HCT116 (cell line): ENCODE data around the gene RXRA. TPM values are rescaled to one million over a fixed set of nuclear protein-coding genes. Genes with fewer than 3 reads are reported as not detected.

Experiments used
- ATAC-seq: fragments of 200-7000 bp; cut with Tn5 transposase; 2 replicates; pipeline ENCODE4 v1.9.1; 2020; ENCODE audit warnings: mild to moderate bottlenecking, moderate library complexity
- BruUV-seq: library from RNA; stranded (reverse); fragments of 400-500 nt; replicated peaks from 2 replicates; lab custom pipeline; 2021; lab: Mats Ljungman, UMichigan
- CTCF ChIA-PET: fragments of 300-600 bp; sonication (Branson Sonifier 250); formaldehyde crosslinking; loops from one replicate; lab custom pipeline; 2021; ENCODE audit warnings: antibody characterized with exemption; lab: Charles Lee
- POLR2A ChIA-PET: fragments of 300-600, 350-600 bp; sonication (Branson Sonifier 250); formaldehyde crosslinking; loops from one replicate; lab custom pipeline; 2021; ENCODE audit warnings: antibody characterized with exemption; lab: Charles Lee
- RAD21 ChIA-PET, 2 experiments: fragments of 300-600 bp; sonication (Branson Sonifier 250); formaldehyde crosslinking; loops; one replicate each; lab custom pipeline; 2023; ENCODE audit warnings: low total read pairs in 2 of 2; ENCODE audit not compliant: uncharacterized antibody in 2 of 2, unreplicated experiment in 2 of 2, low non-redundant PET in 1 of 2; lab: Charles Lee
- DNase-seq: peaks from one replicate; pipeline ENCODE4 v3.0.0-alpha.2; 2010; ENCODE audit warnings: low read depth, low spot score
- H2AFZ ChIP-seq: fragments of 200-600 bp; shearing (Covaris generic), sonication (generic); 2 replicates; pipeline ENCODE4 v1.6.1; 2017; ENCODE audit warnings: low read depth, mixed run types, mixed read lengths, antibody characterized with exemption, low read length; ENCODE audit not compliant: poor library complexity, severe bottlenecking
- H3K27ac ChIP-seq: 2 replicates; pipeline ENCODE4 v1.5.1; 2012; ENCODE audit warnings: low read depth, low read length
- H3K27me3 ChIP-seq: fragments of 200-600 bp; sonication (generic); 2 replicates; pipeline ENCODE4 v1.6.1; 2016; ENCODE audit warnings: mixed run types, low read length, mixed read lengths; ENCODE audit not compliant: insufficient read depth
- H3K36me3 ChIP-seq, 2 experiments: fragments of 200-500 bp in 1 of 2; fragments of 200-600 bp in 1 of 2; sonication (Bioruptor generic) in 1 of 2; sonication (generic) in 1 of 2; 2 replicates each; pipeline versions ENCODE4 v1.5.1 to v1.6.1; 2014 to 2016; ENCODE audit warnings: low read length in 2 of 2, inconsistent platforms in 1 of 2, mixed read lengths in 1 of 2, mixed run types in 1 of 2; ENCODE audit not compliant: insufficient read depth in 2 of 2, control insufficient read depth in 1 of 2
- H3K4me1 ChIP-seq, 2 experiments: fragments of 200-600 bp in 1 of 2; sonication (generic) in 1 of 2; 2 replicates each; pipeline versions ENCODE4 v1.5.1 to v1.6.1; 2012 to 2017; ENCODE audit warnings: low read length in 2 of 2, inconsistent platforms in 1 of 2, mild to moderate bottlenecking in 1 of 2, mixed read lengths in 1 of 2, mixed run types in 1 of 2, moderate library complexity in 1 of 2; ENCODE audit not compliant: insufficient read depth in 2 of 2, control insufficient read depth in 1 of 2
- H3K4me2 ChIP-seq: fragments of 200-600 bp; sonication (generic); 2 replicates; pipeline ENCODE4 v1.6.1; 2017; ENCODE audit warnings: mixed run types, low read length, mixed read lengths
- H3K4me3 ChIP-seq, 2 experiments: fragments of 200-600 bp in 1 of 2; sonication (generic) in 1 of 2; replicated peaks in 1 of 2; 2 replicates each; pipeline ENCODE4 v1.5.1; 2011 to 2016; ENCODE audit warnings: low read length in 2 of 2, control low read depth in 1 of 2, low read depth in 1 of 2, mild to moderate bottlenecking in 1 of 2, mixed read lengths in 1 of 2, mixed run types in 1 of 2
- H3K79me2 ChIP-seq: fragments of 200-600 bp; sonication (generic); 2 replicates; pipeline ENCODE4 v1.6.1; 2017; ENCODE audit warnings: mild to moderate bottlenecking, mixed run types, low read length, moderate library complexity, mixed read lengths; ENCODE audit not compliant: insufficient read depth
- H3K9ac ChIP-seq: fragments of 200-600 bp; sonication (generic); 2 replicates; pipeline ENCODE4 v1.6.1; 2016; ENCODE audit warnings: low read length, mixed read lengths
- H3K9me2 ChIP-seq: fragments of 200-600 bp; sonication (generic), shearing (Covaris generic); 2 replicates; pipeline ENCODE4 v1.6.1; 2017; ENCODE audit warnings: mixed run types, mild to moderate bottlenecking, moderate library complexity; ENCODE audit not compliant: insufficient read depth
- H3K9me3 ChIP-seq, 2 experiments: fragments of 200-500 bp in 1 of 2; fragments of 200-600 bp in 1 of 2; sonication (Bioruptor generic) in 1 of 2; sonication (generic) in 1 of 2; 2 replicates each; pipeline ENCODE4 v1.6.1; 2014 to 2017; ENCODE audit warnings: low read length in 2 of 2, mixed read lengths in 2 of 2, inconsistent platforms in 1 of 2, low read depth in 1 of 2, mild to moderate bottlenecking in 1 of 2, mixed run types in 1 of 2, moderate library complexity in 1 of 2; ENCODE audit not compliant: control insufficient read depth in 1 of 2, insufficient read depth in 1 of 2
- H4K20me1 ChIP-seq: fragments of 200-600 bp; sonication (generic), shearing (Covaris generic); 2 replicates; pipeline ENCODE4 v1.6.1; 2017; ENCODE audit warnings: mixed run types, mild to moderate bottlenecking, moderate library complexity; ENCODE audit not compliant: insufficient read depth
- JUND ChIP-seq: IDR thresholded peaks from 2 replicates; pipeline ENCODE4 v1.6.1; 2012
- RAD21 ChIP-seq: IDR thresholded peaks from 2 replicates; pipeline ENCODE4 v1.6.1; 2012; ENCODE audit warnings: low read depth, mild to moderate bottlenecking
- SIN3A ChIP-seq: IDR thresholded peaks from 2 replicates; pipeline ENCODE4 v1.6.1; 2012; ENCODE audit warnings: low read depth
- intact Hi-C: fragments of 100-400 bp; cut with micrococcal nuclease; formaldehyde crosslinking; loops from 2 replicates; pipeline ENCODE4 v1.10.0; 2022
- total RNA-seq: library from RNA; stranded (reverse); gene quantifications from one replicate; pipeline ENCODE4 v1.2.1, GENCODE V29; 2021; ENCODE audit not compliant: unreplicated experiment

RXRA gene
- total RNA-seq, 1 experiment from 2014 or later, result 43.9 TPM

- H3K36me3 ChIP-seq, result peaks cover 5 to 6% of the 10 kb centered on the region in 2 experiments; a peak in 3 of 4 replicates
- H3K27me3 ChIP-seq, result no peaks in the 10 kb centered on the region
- H3K4me3 ChIP-seq, result no peak overlapping the region
- DNase-seq (no peak), ATAC-seq (no peak)
- H4K20me1 ChIP-seq, result no peaks in the 10 kb centered on the region
- intact Hi-C loops, result no loop called here
- TF ChIP-seq RAD21, result no peak
- no peak for TF ChIP-seq SIN3A
- H2AFZ ChIP-seq, result no peak overlapping the region
- RAD21 ChIA-PET, result no interaction called here
- H3K27ac ChIP-seq, result no peak overlapping the region
- no TSS peak for BruUV-seq
- no peaks in the 10 kb centered on the region for H3K9me2 ChIP-seq
- CTCF ChIA-PET, result interaction anchor here (0.9 kb wide), 1 partner anchor 10 kb away, joined by 5 read pairs; no protein-coding TSS in a partner anchor
- H3K9me3 ChIP-seq, result no peaks in the 10 kb centered on the region
- POLR2A ChIA-PET, result no interaction called here
- H3K9ac ChIP-seq, result no peak overlapping the region
- H3K4me1 ChIP-seq, result peaks cover 6 to 13% of the 10 kb centered on the region in 2 experiments; a peak in 3 of 4 replicates
- no peaks in the 10 kb centered on the region for H3K79me2 ChIP-seq
- H3K4me2 ChIP-seq, result no peak overlapping the region
Observed at GRCh38 chr9:134433101-134433500, 106.8 kb downstream of the RXRA start.

- Histone ChIP-seq H3K79me2 (no peaks in the 10 kb centered on the region), H3K4me2 (0 out of 2 replicates have a peak overlapping the region, but pooled peaks have one; percentile 7), H3K9me3 (no peaks in the 10 kb centered on the region), H4K20me1 (no peaks in the 10 kb centered on the region), H3K9me2 (no peaks in the 10 kb centered on the region)
- intact Hi-C loops, result no loop called here
- no TSS peak for BruUV-seq
- POLR2A ChIA-PET, result no interaction called here
- TF ChIP-seq JUND, result no peak
- TF ChIP-seq, all 23 proteins: peak for 0
- Histone ChIP-seq H3K9ac (no peak overlapping the region), H3K4me3 (no peak overlapping the region), H3K4me1 (peaks cover 6 to 13% of the 10 kb centered on the region in 2 experiments; a peak in 3 of 4 replicates), H3K27ac (peak overlapping the region; percentile 40; the same call in 1 of the 2 replicates), H3K27me3 (no peaks in the 10 kb centered on the region), H2AFZ (no peak overlapping the region), H3K36me3 (peaks cover 5 to 6% of the 10 kb centered on the region in 2 experiments; a peak in 3 of 4 replicates)
- RAD21 ChIA-PET, result no interaction called here
- no peak for DNase-seq
- CTCF ChIA-PET, result no interaction called here
- no peak; the same call in 1 of the 2 replicates for ATAC-seq
Observed at GRCh38 chr9:134433909-134434882, 107.9 kb downstream of the RXRA start.
